Activated CD8-positive, alpha-beta memory T cell treated with anti-CD3 and anti-CD28 coated beads for 24 hours (primary cell): ENCODE results near the gene NIM1K.
"Not testable (repeated sequence)": the region's sequence is repeated elsewhere in the genome, so short reads cannot be mapped to it uniquely, and the experiment has no call there.

Source experiments
- DNase-seq: peaks from one replicate; pipeline ENCODE4 v3.0.0-alpha.2; 2020

NIM1K gene

DNA sequence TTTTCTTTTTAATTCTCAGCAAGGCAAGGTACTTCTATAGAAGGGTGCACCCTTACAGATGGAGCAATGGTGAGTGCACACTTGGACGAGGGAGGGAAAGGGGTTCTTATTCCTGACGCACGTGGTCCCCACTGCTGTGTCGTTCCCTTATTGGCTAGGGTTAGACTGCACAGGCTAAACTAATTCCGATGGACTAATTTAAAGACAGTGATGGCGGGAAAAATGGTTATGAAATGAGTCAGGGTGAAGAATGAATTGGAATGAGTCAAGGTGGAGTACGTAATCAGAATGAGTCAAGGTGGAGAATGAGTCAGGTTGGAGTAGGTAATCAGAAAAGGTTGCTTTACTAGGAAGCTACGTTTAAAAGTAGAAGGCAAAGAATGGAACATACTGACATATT, 123.2 kb downstream of the NIM1K start:
- DNase-seq: peak; percentile 68

DNA sequence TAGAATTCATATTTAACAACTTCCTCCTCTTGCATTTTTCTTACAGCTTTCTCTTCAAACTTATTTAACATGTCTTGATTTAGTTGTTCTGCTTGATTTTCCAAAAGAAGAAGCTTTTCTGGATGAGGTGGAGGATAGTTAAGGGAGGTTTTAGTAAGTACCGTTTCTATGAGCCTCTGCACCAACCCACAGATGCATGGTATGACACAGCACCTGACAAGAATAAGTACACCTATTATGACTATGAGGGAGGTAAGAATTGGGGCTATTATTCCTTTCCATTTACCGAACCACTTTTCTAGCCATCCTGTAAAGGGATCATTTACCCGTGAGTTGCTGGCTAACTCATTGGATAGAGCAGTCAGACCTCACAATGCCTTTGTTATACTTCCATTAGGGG, 123.7 kb downstream of the NIM1K start:
- DNase-seq: no peak

DNA sequence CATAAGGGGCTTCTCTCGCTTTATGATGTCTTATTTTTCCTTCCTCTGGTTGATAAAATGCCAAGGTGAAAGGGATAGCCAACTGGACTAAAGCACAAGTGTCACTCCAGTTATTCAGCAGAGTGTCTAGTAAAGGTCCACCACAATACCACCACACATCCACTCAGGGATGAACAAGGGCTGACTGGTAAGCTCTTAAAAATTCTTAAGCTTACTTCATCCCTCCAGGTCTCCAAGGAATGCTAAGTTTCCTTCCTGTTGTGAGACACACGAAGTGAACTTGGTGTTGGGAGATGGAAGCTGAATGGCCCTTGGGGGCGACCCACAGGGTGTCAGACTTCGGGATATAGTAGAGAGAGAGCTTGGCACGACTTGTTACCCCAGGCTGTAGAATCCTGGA, 124.4 kb downstream of the NIM1K start:
- no peak for DNase-seq

DNA sequence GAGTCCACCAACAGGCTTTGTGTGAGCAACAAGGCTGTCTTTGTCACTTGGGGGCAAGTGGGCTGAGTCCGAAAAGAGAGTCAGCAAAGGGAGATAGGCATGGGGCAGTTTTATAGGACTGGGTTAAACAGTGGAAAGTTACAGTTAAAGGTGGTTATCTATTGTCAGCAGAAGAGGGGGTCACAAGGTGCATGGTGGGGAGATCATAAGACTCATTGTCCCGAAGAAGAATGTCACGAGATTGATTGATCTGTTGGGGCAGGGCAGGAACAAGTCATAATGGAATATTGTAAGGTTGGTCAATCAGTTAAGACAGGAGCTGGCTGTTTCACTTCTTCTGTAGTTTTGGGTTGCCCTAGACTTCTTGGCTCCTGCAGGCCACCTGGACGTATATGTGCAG, 128.8 kb downstream of the NIM1K start:
- no peak for DNase-seq

DNA sequence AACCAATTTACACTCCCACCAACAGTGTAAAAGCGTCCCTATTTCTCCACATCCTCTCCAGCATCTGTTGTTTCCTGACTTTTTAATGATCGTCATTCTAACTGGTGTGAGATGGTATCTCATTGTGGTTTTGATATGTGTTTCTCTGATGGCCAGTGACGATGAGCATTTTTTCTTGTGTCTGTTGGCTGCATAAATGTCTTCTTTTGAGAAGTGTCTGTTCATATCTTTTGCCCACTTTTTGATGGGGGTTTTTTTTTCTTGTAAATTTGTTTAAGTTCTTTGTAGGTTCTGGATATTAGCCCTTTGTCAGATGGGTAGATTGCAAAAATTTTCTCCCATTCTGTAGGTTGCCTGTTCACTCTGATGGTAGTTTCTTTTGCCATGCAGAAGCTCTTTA, 131.5 kb downstream of the NIM1K start:
- DNase-seq: not testable (repeated sequence)

DNA sequence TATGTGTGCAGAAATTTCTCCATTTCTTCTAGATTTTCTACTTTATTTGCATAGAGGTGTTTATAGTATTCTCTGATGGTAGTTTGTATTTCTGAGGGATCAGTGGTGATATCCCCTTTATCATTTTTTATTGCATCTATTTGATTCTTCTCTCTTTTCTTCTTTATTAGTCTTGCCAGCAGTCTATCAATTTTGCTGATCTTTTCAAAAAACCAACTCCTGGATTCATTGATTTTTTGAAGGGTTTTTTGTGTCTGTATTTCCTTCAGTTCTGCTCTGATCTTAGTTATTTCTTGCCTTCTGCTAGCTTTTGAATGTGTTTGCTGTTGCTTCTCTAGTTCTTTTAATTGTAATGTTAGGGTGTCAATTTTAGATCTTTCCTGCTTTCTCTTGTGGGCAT, 133.6 kb downstream of the NIM1K start:
- DNase-seq: not testable (repeated sequence)
